ENCODE measurements around the gene ADPRS.

Gene ADPRS

DNA sequence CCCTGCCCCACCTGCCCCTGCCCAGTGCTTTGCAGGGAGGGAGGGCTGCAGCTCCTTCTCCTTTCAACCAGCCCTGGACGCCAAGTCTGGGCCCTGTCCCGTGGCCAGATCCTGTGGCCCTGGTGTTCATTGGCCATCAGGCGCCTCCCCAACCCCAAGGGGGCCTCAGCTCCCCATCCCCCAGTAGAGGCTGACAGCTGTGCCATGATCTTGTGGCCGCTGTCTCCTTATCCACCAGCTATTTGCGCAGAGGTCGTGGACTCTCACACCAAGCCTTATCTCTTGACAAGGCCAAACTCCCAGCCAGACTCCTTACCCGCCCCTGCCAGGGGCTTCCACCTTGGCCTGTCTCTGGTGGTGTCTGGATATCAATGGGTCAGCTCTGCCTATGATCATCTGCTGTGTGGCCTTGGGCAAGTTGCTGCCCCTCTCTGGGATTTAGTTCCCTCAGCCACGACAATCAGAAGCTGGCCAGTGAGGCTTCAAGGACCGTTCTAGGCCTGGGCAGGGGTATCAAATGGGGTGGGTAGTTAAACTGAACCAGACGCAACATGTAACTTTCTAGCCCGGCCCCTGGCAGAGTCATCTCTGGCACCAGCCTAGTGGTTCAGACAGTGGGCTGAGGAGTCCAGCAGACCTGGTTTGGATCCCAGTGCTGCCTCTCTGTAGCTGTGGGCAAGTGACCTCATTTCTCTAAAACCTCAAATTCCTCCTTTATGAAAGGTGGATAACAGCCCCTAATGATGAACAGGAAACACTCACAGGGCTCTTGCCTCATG is 39.6 kb downstream of the ADPRS start:
- no peak for TF ChIP-seq CTCF (IDR thresholded peaks at IDR 0.05)
- Histone ChIP-seq H3K27me3 (peaks cover 38% of the 10 kb centered on the region), H3K9me3 (no peaks in the 10 kb centered on the region), H3K27ac (no peak overlapping the region), H3K4me1 (ENCODE audit: control insufficient read depth in 1 of 2, insufficient read depth in 1 of 2, low read depth in 1 of 2, low read length in 1 of 2) (peaks cover 7 to 8% of the 10 kb centered on the region in 2 experiments), H3K4me3 (ENCODE audit: low read depth in 1 of 2, low read length in 1 of 2) (no peak overlapping the region), H3K36me3 (no peaks in the 10 kb centered on the region)

DNA sequence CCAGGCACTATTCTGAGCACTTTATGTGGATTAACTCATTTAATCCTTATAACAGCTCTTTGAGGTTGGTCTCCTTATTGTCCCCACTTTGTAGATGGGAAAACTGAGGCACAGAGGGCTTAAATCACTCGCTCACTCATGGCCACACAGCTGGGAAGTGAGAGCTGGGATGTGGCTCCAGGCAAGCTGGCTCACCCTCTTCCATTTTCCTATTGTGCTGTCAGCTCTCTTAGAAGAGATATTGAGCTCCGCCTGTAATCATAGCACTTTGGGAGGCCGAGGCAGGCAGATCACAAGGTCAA is 40.2 kb downstream of the ADPRS start:
- H3K4me1 ChIP-seq (ENCODE audit: control insufficient read depth in 1 of 2, insufficient read depth in 1 of 2, low read depth in 1 of 2, low read length in 1 of 2) = peaks cover 4 to 6% of the 10 kb centered on the region in 2 experiments
- H3K27me3 ChIP-seq = peaks cover 33% of the 10 kb centered on the region
- no peak overlapping the region for H3K4me3 ChIP-seq (ENCODE audit: low read depth in 1 of 2, low read length in 1 of 2)
- no peaks in the 10 kb centered on the region for H3K36me3 ChIP-seq
- H3K9me3 ChIP-seq = no peaks in the 10 kb centered on the region
- TF ChIP-seq CTCF (IDR thresholded peaks at IDR 0.05) = no peak
- no peak overlapping the region for H3K27ac ChIP-seq

GRCh38 chr1:36132029-36132428 is 43.3 kb downstream of the ADPRS start:
- Histone ChIP-seq H3K4me1 (ENCODE audit: control insufficient read depth in 1 of 2, insufficient read depth in 1 of 2, low read depth in 1 of 2, low read length in 1 of 2) (peaks cover 8% of the 10 kb centered on the region in 2 experiments), H3K27ac (no peak overlapping the region), H3K36me3 (peaks cover 11% of the 10 kb centered on the region), H3K9me3 (no peaks in the 10 kb centered on the region), H3K4me3 (ENCODE audit: low read depth in 1 of 2, low read length in 1 of 2) (no peak overlapping the region), H3K27me3 (peaks cover under 1% of the 10 kb centered on the region)
- TF ChIP-seq CTCF (IDR thresholded peaks at IDR 0.05) = no peak

DNA sequence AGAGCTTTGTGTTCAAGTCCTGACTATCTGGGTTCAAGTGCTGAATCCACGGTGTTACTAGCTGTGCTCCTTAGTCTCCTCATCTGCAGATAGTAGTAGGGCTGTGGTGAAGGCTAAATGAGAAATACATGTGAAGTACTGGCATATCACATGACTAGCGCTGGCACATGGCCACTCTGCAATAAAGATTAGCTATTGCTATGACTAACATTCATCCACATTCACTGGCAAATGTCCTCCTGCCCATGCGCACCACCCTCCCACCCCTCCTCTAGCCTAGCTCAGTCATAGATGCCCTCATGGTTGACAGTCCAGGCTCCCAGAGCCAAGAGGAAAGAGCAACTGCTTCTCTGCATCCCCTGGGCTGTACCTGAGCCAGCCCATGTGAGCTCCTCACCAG is 44.8 kb downstream of the ADPRS start:
- H3K4me1 ChIP-seq (ENCODE audit: control insufficient read depth in 1 of 2, insufficient read depth in 1 of 2, low read depth in 1 of 2, low read length in 1 of 2) = peaks cover 8% of the 10 kb centered on the region in 2 experiments
- H3K27ac ChIP-seq = no peak overlapping the region
- no peak for TF ChIP-seq CTCF (IDR thresholded peaks at IDR 0.05)
- no peaks in the 10 kb centered on the region for H3K9me3 ChIP-seq
- H3K4me3 ChIP-seq (ENCODE audit: low read depth in 1 of 2, low read length in 1 of 2) = no peak overlapping the region
- no peaks in the 10 kb centered on the region for H3K27me3 ChIP-seq
- H3K36me3 ChIP-seq = peaks cover 26% of the 10 kb centered on the region

- H3K4me3 ChIP-seq (ENCODE audit: low read depth in 1 of 2, low read length in 1 of 2) = no peak overlapping the region
- H3K27ac ChIP-seq = no peak overlapping the region
- H3K27me3 ChIP-seq = no peaks in the 10 kb centered on the region
- no peak for TF ChIP-seq CTCF (IDR thresholded peaks at IDR 0.05)
- H3K36me3 ChIP-seq = peaks cover 30% of the 10 kb centered on the region
- H3K9me3 ChIP-seq = no peaks in the 10 kb centered on the region
- peaks cover 8% of the 10 kb centered on the region in 2 experiments for H3K4me1 ChIP-seq (ENCODE audit: control insufficient read depth in 1 of 2, insufficient read depth in 1 of 2, low read depth in 1 of 2, low read length in 1 of 2)
Observed at GRCh38 chr1:36134031-36134430, 45.3 kb downstream of the ADPRS start.
